ENCODE results near the gene MRNIP.
"Not testable (repeated sequence)": the region's sequence is repeated elsewhere in the genome, so short reads cannot be mapped to it uniquely, and the experiment has no call there.

Gene MRNIP

GRCh38 chr5:179792612-179793467 lies 65.8 kb downstream of the MRNIP start:
- no peak for DNase-seq (ENCODE audit: low read depth)

DNA sequence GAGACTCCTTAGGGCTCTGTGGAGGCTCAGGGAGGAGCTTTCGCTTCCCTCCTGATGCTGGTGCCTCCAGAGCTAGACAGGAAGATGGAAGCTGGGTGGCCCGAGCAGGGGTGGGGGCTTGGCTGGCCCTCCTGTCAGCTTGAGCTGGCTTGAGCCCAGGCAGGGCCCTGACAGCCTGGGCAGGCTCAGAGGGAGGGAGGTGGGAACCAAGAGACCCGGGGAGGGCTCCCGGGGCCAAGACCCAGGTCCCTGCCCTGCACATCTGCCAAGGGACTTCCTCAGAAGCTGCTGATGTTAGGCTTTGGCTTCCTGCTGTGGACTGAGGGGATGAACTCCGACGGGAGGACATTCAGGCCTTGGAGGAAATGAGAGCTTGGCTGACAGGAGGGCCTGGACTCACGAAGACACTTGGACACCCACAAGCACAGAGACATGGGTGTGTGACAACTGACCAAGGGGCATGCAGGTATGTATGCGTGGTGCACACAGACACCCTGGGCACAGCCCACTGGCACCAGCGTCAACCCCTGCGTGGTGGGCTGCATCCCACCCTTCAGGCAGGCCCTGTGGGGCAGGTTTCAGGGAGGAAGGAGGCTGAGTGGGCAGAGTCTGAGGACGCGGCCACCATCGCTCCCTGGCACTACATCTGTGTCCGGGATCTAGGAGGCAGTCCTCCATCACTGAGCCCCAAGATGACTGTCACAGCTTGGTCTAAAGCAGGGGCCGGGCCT lies 66.6 kb downstream of the MRNIP start:
- DNase-seq (ENCODE audit: low read depth): no peak

DNA sequence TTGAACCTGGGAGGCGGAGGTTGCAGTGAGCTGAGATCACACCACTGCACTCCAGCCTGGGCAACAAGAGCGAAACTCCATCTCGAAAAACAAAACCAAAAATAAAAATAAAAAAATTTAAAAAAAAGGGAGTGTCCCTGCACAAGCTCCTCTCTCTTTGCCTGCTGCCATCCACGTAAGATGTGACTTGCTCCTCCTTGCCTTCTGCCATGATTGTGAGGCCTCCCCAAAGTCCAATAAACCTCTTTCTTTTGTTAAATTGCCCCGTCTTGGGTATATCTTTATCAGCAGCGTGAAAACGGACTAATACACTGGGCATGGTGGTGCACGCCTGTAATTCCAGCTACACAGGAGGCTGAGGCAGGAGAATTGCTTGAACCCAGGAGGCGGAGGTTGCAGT lies 69.3 kb downstream of the MRNIP start:
- not testable (repeated sequence) for DNase-seq (ENCODE audit: low read depth)

DNA sequence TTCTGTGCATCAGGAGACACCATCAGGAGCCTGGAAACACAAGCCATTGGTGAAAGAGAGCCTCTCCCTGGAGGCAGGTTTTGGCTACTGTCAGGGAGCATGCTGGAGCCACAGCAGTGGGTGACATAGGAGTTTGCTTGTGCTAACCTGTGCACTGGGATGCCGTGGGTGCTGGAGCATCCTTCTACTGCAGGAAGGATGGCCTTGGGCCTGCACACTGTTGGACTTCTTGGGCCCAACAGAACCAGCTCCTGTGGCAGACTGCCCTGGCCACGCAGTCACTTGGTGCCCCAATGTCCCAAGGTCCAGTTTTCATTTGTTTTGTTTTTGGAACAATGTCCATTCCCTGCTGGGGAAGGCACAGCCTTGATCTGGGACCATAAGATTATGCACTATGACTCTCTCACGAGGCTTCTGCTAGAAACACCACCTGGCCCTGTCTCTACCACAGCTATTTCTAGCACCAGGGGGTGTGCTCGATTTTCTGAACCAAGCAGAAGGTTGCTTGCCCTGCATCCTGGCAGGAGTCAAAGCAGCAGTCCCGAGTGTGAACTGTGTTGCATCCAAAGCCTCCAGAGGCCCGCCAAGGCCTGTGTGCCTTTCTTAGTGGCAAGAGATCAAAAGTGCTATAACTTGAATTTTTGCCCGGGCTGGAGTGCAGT lies 70.3 kb downstream of the MRNIP start:
- DNase-seq (ENCODE audit: low read depth): no peak

All from HS-27A (cell line).